ENCODE results near the gene DUSP12. TPM values are rescaled to one million over a fixed set of nuclear protein-coding genes. Genes with fewer than 3 reads are reported as not detected.
A peak's percentile ranks its signal among the peaks of the same experiment; 100 is the strongest.

DUSP12 gene
- total and polyA plus RNA-seq, 2 donors (not counting 1 experiment from before 2014, with no cell fraction given) = 29.5 to 41.9 TPM

DNA sequence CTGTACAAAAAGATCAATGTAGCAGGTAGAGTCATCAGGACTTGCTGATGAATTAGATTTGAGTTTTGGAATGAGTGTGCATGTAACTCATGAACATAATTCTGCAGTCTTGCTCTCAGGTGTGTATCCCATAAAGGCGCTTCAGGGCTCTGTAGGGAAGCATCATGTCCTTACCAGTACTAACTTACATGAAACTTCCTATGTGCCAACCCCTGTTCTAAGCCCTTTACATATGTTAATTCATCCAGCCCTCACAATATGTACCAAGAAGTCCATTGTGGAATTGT is 30.3 kb upstream of the DUSP12 start:
- H3K27ac Mint-ChIP-seq = peak overlapping the region; percentile 74
- peak overlapping the region; percentile 81 for H3K4me2 ChIP-seq (replicated peaks; ENCODE audit: low read depth, low read length, poor library complexity, severe bottlenecking)
- TF ChIP-seq EZH2 (IDR thresholded peaks at IDR 0.05; ENCODE audit: borderline replicate concordance, insufficient read depth, low read depth, low read length, poor library complexity, severe bottlenecking) (no peak), CTCF (IDR thresholded peaks at IDR 0.05) (no peak)
- peaks cover 53% of the 10 kb centered on the region for H3K4me1 Mint-ChIP-seq
- H3K27ac ChIP-seq (ENCODE audit: low read length in 2 of 2) = peak overlapping the region in 1 of 2 donors; percentile 52
- intact Hi-C loops (cut with micrococcal nuclease) = loop anchor here (1.0 kb wide), 1 partner anchor 20 kb away; no protein-coding TSS in a partner anchor
- peak; percentile 13 for ATAC-seq (ENCODE audit: low read depth)
- H3K36me3 ChIP-seq (replicated peaks in 1 of 2; ENCODE audit: control extremely low read depth in 1 of 2, control insufficient read depth in 1 of 2, extremely low read depth in 1 of 2, insufficient read depth in 2 of 2, low read length in 1 of 2) = no peaks in the 10 kb centered on the region
- ChIA-PET POLR2A (no interaction called here), CTCF (interaction anchor here (0.6 to 2.1 kb wide), 3 partner anchors 12 to 27 kb away, joined by 4 to 9 read pairs (median 7); partner anchors contain the start of gene FCRLA)
- WGBS (ENCODE audit: insufficient coverage) = no CpG with 5 or more reads among the region's 1 CpG
- DNase-seq = no peak
- H3K9me3 Mint-ChIP-seq (ENCODE audit: insufficient read depth) = no peaks in the 10 kb centered on the region
- H4K20me1 ChIP-seq (ENCODE audit: control insufficient read depth, insufficient read depth, low read length, poor library complexity, severe bottlenecking) = no peaks in the 10 kb centered on the region
- peak overlapping the region; percentile 62 for H3K4me3 Mint-ChIP-seq
- H3K79me2 ChIP-seq (ENCODE audit: control insufficient read depth, insufficient read depth, low read length) = no peaks in the 10 kb centered on the region
- H3K9me3 ChIP-seq (ENCODE audit: control extremely low read depth in 1 of 3, control insufficient read depth in 2 of 3, insufficient read depth in 1 of 3, low read length in 2 of 3) = no peaks in the 10 kb centered on the region
- peak overlapping the region; percentile 53 for H3K9ac ChIP-seq (ENCODE audit: low read length)
- H2AFZ ChIP-seq (ENCODE audit: insufficient read depth, low read depth, low read length, poor library complexity, severe bottlenecking) = no peak overlapping the region
- peaks cover 44 to 46% of the 10 kb centered on the region in 2 donors for H3K4me1 ChIP-seq (ENCODE audit: control insufficient read depth in 2 of 2, insufficient read depth in 2 of 2, low read length in 2 of 2)
- H3K4me3 ChIP-seq (ENCODE audit: control extremely low read depth in 1 of 5, extremely low read depth in 1 of 5, insufficient read depth in 1 of 5, low read depth in 2 of 5, low read length in 4 of 5) = peak overlapping the region in 1 of 5 experiments; percentile 63
- no peaks in the 10 kb centered on the region for H3K27me3 Mint-ChIP-seq
- H3K27me3 ChIP-seq (replicated peaks in 1 of 4; ENCODE audit: control extremely low read depth in 1 of 4, control insufficient read depth in 3 of 4, insufficient read depth in 4 of 4, low read length in 3 of 4) = peaks cover 0 to 4% (median 0%) of the 10 kb centered on the region in 4 experiments

DNA sequence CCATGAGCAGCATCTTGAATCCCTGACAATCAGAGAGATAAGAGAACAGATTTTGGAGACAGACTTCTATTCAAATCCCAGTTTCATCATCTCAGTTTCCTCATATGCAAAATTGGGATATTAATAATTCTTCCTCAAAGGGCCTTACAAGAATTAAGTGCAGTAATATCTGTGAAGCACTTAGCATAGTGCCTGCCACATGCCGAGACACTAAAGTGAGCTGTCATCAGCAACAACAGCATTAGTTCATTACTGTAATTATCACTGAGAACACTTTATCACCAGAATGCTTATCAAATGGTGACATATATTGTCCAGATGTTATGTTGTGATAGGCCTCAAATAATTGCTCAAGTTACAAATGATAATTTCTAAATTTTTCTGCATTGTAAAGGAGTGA is 29.2 kb upstream of the DUSP12 start:
- ChIA-PET CTCF (interaction anchor here (1.0 to 1.5 kb wide), 2 partner anchors 11 to 18 kb away, joined by 3 to 4 read pairs; no protein-coding TSS in a partner anchor), POLR2A (no interaction called here)
- Histone ChIP-seq H3K4me3 (ENCODE audit: control extremely low read depth in 1 of 5, extremely low read depth in 1 of 5, insufficient read depth in 1 of 5, low read depth in 2 of 5, low read length in 4 of 5) (no peak overlapping the region), H3K9me3 (ENCODE audit: control extremely low read depth in 1 of 3, control insufficient read depth in 2 of 3, insufficient read depth in 1 of 3, low read length in 2 of 3) (no peaks in the 10 kb centered on the region), H3K79me2 (ENCODE audit: control insufficient read depth, insufficient read depth, low read length) (no peaks in the 10 kb centered on the region), H3K27ac (ENCODE audit: low read length in 2 of 2) (no peak overlapping the region), H2AFZ (ENCODE audit: insufficient read depth, low read depth, low read length, poor library complexity, severe bottlenecking) (no peak overlapping the region), H3K9ac (ENCODE audit: low read length) (no peak overlapping the region), H3K36me3 (replicated peaks in 1 of 2; ENCODE audit: control extremely low read depth in 1 of 2, control insufficient read depth in 1 of 2, extremely low read depth in 1 of 2, insufficient read depth in 2 of 2, low read length in 1 of 2) (no peaks in the 10 kb centered on the region), H3K4me2 (replicated peaks; ENCODE audit: low read depth, low read length, poor library complexity, severe bottlenecking) (no peak overlapping the region), H4K20me1 (ENCODE audit: control insufficient read depth, insufficient read depth, low read length, poor library complexity, severe bottlenecking) (no peaks in the 10 kb centered on the region), H3K27me3 (replicated peaks in 1 of 4; ENCODE audit: control extremely low read depth in 1 of 4, control insufficient read depth in 3 of 4, insufficient read depth in 4 of 4, low read length in 3 of 4) (peaks cover 0 to 7% (median 0%) of the 10 kb centered on the region in 4 experiments), H3K4me1 (ENCODE audit: control insufficient read depth in 2 of 2, insufficient read depth in 2 of 2, low read length in 2 of 2) (peaks cover 45 to 54% of the 10 kb centered on the region in 2 donors)
- no peaks in the 10 kb centered on the region for H3K9me3 Mint-ChIP-seq (ENCODE audit: insufficient read depth)
- no peak for TF ChIP-seq CTCF (IDR thresholded peaks at IDR 0.05)
- no peak for TF ChIP-seq EZH2 (IDR thresholded peaks at IDR 0.05; ENCODE audit: borderline replicate concordance, insufficient read depth, low read depth, low read length, poor library complexity, severe bottlenecking)
- peaks cover 59% of the 10 kb centered on the region for H3K4me1 Mint-ChIP-seq
- H3K27me3 Mint-ChIP-seq = no peaks in the 10 kb centered on the region
- DNase-seq = no peak
- ATAC-seq (ENCODE audit: low read depth) = no peak
- H3K27ac Mint-ChIP-seq = no peak overlapping the region
- H3K4me3 Mint-ChIP-seq = no peak overlapping the region
- intact Hi-C loops (cut with micrococcal nuclease) = no loop called here
- WGBS (ENCODE audit: insufficient coverage) = no CpG with 5 or more reads among the region's 1 CpG

Data from B cell (primary cell).